ENCODE measurements around the gene DPH2. TPM values are rescaled to one million over a fixed set of nuclear protein-coding genes. Genes with fewer than 3 reads are reported as not detected.

The DPH2 gene
- total RNA-seq, 2 experiments from 2014 or later = 29.6 to 34.1 TPM

GRCh38 chr1:43962324-43962723, 7.5 kb upstream of the DPH2 start:
- no peaks in the 10 kb centered on the region for H3K27me3 Mint-ChIP-seq
- ChIA-PET CTCF (interaction anchor here (2.1 kb wide), 1 partner anchor 27 kb away, joined by 7 read pairs; no protein-coding TSS in a partner anchor), POLR2A (no interaction called here)
- peaks cover 2% of the 10 kb centered on the region for H3K36me3 Mint-ChIP-seq (ENCODE audit: low read depth)
- no peak overlapping the region for H3K27ac Mint-ChIP-seq
- intact Hi-C loops (cut with micrococcal nuclease) = no loop called here
- no peaks in the 10 kb centered on the region for H3K9me3 Mint-ChIP-seq
- DNase-seq (no peak), ATAC-seq (no peak)
- no peaks in the 10 kb centered on the region for H3K4me1 Mint-ChIP-seq (ENCODE audit: low read depth)
- TF ChIP-seq, protein P1, sequence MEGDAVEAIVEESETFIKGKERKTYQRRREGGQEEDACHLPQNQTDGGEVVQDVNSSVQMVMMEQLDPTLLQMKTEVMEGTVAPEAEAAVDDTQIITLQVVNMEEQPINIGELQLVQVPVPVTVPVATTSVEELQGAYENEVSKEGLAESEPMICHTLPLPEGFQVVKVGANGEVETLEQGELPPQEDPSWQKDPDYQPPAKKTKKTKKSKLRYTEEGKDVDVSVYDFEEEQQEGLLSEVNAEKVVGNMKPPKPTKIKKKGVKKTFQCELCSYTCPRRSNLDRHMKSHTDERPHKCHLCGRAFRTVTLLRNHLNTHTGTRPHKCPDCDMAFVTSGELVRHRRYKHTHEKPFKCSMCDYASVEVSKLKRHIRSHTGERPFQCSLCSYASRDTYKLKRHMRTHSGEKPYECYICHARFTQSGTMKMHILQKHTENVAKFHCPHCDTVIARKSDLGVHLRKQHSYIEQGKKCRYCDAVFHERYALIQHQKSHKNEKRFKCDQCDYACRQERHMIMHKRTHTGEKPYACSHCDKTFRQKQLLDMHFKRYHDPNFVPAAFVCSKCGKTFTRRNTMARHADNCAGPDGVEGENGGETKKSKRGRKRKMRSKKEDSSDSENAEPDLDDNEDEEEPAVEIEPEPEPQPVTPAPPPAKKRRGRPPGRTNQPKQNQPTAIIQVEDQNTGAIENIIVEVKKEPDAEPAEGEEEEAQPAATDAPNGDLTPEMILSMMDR (IDR thresholded peaks at IDR 0.05) = no peak
- H3K4me3 Mint-ChIP-seq = no peak overlapping the region

- TF ChIP-seq, protein P1 (IDR thresholded peaks at IDR 0.05) = no peak
- Mint-ChIP-seq H3K27ac (no peak overlapping the region), H3K4me1 (ENCODE audit: low read depth) (no peaks in the 10 kb centered on the region), H3K27me3 (no peaks in the 10 kb centered on the region), H3K36me3 (ENCODE audit: low read depth) (peaks cover 2% of the 10 kb centered on the region), H3K9me3 (no peaks in the 10 kb centered on the region), H3K4me3 (no peak overlapping the region)
- POLR2A ChIA-PET = interaction anchor here (1.1 kb wide), 1 partner anchor 14 kb away, joined by 3 read pairs; no protein-coding TSS in a partner anchor
- no peak for ATAC-seq
- intact Hi-C loops (cut with micrococcal nuclease) = no loop called here
- no peak for DNase-seq
- CTCF ChIA-PET = interaction anchor here (2.1 kb wide), 1 partner anchor 28 kb away, joined by 7 read pairs; no protein-coding TSS in a partner anchor
Measured at GRCh38 chr1:43963006-43963405, 6.8 kb upstream of the DPH2 start.

DNA sequence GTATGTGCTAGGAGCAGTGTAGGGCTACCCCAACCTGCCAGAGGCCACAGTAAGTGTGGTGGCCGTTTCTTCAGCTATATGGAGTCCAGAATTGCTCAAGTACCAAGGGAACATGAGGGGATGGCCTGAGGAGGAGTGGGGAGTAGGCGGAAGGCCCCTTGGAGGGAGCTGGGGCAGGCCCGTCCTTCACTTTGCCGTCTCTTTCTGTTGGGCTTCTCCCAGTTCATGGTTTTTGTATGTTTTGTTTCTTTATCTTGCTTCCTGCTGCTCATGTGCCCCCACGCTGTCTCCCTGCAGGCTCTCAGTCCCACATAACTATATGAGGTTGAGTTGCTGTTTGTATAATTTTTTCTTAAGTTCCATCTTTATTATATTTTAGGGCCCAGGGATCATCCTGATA, 5.9 kb upstream of the DPH2 start:
- no peaks in the 10 kb centered on the region for H3K36me3 Mint-ChIP-seq (ENCODE audit: low read depth)
- H3K27me3 Mint-ChIP-seq = no peaks in the 10 kb centered on the region
- intact Hi-C loops (cut with micrococcal nuclease) = no loop called here
- ATAC-seq = no peak
- no peak for DNase-seq
- POLR2A ChIA-PET = interaction anchor here (0.6 to 1.4 kb wide), 4 partner anchors 11 to 24 kb away, joined by 3 to 4 read pairs (median 4); partner anchors contain the start of genes ATP6V0B and IPO13
- H3K9me3 Mint-ChIP-seq = no peaks in the 10 kb centered on the region
- no peak overlapping the region for H3K4me3 Mint-ChIP-seq
- H3K4me1 Mint-ChIP-seq (ENCODE audit: low read depth) = no peaks in the 10 kb centered on the region
- TF ChIP-seq, protein P1 (IDR thresholded peaks at IDR 0.05) = no peak
- no peak overlapping the region for H3K27ac Mint-ChIP-seq
- CTCF ChIA-PET = interaction anchor here (2.1 kb wide), 1 partner anchor 29 kb away, joined by 7 read pairs; no protein-coding TSS in a partner anchor

GRCh38 chr1:43965316-43965715, 4.5 kb upstream of the DPH2 start:
- Mint-ChIP-seq H3K27ac (no peak overlapping the region), H3K4me3 (no peak overlapping the region), H3K4me1 (ENCODE audit: low read depth) (peaks cover 2% of the 10 kb centered on the region), H3K9me3 (no peaks in the 10 kb centered on the region), H3K36me3 (ENCODE audit: low read depth) (no peaks in the 10 kb centered on the region), H3K27me3 (no peaks in the 10 kb centered on the region)
- DNase-seq = no peak
- CTCF ChIA-PET = no interaction called here
- TF ChIP-seq, protein P1 (IDR thresholded peaks at IDR 0.05) = no peak
- POLR2A ChIA-PET = no interaction called here
- intact Hi-C loops (cut with micrococcal nuclease) = no loop called here
- no peak for ATAC-seq

GRCh38 chr1:43968348-43968948, 1.4 kb upstream of the DPH2 start:
- intact Hi-C loops (cut with micrococcal nuclease) = no loop called here
- Mint-ChIP-seq H3K36me3 (ENCODE audit: low read depth) (peaks cover 16% of the 10 kb centered on the region), H3K9me3 (no peaks in the 10 kb centered on the region), H3K4me1 (ENCODE audit: low read depth) (peaks cover 11% of the 10 kb centered on the region), H3K27me3 (no peaks in the 10 kb centered on the region), H3K27ac (no peak overlapping the region), H3K4me3 (no peak overlapping the region)
- TF ChIP-seq, protein P1 (IDR thresholded peaks at IDR 0.05) = no peak
- DNase-seq (peak; percentile 39), ATAC-seq (no peak)
- ChIA-PET POLR2A (interaction anchor here (0.9 to 2.4 kb wide), 2 partner anchors 15 to 21 kb away, joined by 3 to 9 read pairs; partner anchors contain the start of gene IPO13), CTCF (no interaction called here)

Measured in activated CD8-positive, alpha-beta T cell treated with anti-CD3 and anti-CD28 coated beads for 36 hours (primary cell).